Muscle of back (tissue), 11 donors: ENCODE results near the gene TGM4. TPM values are rescaled to one million over a fixed set of nuclear protein-coding genes. Genes with fewer than 3 reads are reported as not detected.
A peak's percentile ranks its signal among the peaks of the same experiment; 100 is the strongest.

Experiments used
- DNase-seq, 3 donors: peaks; one replicate each; pipeline versions ENCODE4 v3.0.0 to v3.0.0-alpha.2; 2013
- polyA plus RNA-seq, 10 donors: library from polyadenylated mRNA; unstranded; fragments of 120-200 nt; gene quantifications; one replicate each; pipeline ENCODE4 v1.2.1, GENCODE V29; 2013; ENCODE audit not compliant: insufficient read length in 10 of 10

The TGM4 gene
- polyA plus RNA-seq, 10 donors: 0.04 TPM; not detected in 8

DNA sequence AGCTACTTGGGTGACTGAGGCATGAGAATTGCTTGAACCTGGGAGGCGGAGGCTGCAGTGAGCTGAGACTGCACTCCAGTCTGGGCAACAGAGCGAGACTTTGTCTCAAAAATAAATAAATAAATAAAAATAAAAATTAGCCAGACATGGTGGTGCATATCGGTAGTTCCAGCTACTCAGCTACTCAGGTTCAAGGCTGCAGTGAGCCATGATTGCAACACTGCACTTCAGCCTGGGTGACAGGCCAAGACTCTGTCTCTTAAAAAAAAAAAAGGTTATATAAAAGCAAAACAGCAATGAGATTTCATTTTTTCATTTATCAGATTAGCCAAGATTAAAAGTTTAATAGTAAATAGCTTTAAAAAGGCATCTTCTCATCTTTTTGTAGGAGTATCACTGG is 2.9 kb downstream of the TGM4 start:
- no peak for DNase-seq

DNA sequence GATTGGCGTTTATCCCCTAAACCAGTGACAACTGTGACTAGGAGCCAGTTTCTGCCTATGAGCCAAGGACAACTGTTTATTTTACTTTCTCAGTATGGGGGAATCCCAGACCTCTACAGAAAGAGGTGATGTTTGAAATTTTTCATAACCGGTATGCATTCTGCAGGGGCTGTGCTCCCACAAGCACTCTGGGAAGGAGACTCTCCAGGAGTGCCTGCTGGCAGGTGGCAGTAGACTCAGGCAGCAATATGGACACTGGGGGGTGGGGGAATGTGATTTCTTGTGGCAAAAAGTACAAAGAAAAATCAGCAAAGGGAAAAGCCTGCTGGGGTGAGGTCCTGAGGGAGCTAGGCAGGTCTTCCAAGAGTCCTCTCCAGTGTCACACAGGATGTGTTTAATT is 5.9 kb downstream of the TGM4 start:
- no peak for DNase-seq

DNA sequence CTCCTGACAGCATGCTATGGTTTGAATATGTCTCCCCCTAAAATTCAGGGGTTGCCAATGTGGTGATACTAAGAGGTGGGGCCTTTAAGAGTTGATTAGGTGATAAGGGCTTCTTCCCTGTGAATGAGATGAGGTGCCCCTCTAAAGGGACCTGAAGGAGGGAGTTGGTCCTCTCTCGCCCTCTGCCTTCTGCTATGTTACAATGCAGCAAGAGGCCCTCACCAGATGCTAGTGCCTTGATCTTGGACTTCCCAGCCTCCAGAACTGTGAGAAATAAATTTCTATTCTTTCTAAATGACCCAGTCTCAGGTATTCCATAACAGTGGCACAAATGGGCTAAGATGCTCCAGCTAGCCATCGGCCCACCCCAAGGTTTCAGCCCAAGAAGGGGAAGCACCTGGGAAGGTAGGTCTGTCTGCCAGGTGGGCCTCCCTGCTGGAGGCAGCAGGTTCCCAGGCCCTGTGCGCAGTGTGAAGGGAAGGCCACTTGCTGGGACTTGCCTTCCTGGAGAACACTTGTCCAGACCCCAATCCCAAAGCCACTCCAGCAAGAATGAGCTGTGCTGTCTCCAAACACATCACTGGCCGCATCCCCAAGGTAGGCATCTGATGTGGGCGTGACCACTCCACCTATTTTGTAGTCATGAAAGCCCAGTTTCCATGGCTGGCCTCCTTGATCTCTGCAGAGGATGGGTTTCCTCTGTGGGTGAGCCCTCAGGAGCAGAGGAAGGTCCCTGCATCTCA is 9.0 kb downstream of the TGM4 start:
- no peak for DNase-seq

DNA sequence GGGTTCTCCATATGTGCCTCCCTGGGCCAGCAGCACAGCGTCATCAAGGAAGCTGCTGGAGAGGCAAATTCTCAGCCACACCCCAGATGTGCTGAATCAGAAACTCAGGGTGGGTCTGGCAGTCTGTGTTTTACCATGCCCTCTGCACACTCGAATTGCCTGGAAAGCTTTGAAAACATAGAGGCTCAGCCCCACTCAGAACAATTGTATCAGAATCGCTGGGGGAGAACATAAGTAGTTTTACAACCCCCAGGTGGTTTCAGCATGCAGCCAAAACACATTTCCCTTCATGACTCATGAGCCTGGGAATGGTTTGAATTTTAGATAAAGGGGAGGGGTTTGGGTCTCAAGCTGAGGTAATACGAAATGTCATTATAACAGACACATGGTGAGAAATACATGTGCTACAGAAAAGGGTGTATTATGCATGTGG is 9.6 kb downstream of the TGM4 start:
- peak; percentile 39 to 91 (median 81) for DNase-seq

DNA sequence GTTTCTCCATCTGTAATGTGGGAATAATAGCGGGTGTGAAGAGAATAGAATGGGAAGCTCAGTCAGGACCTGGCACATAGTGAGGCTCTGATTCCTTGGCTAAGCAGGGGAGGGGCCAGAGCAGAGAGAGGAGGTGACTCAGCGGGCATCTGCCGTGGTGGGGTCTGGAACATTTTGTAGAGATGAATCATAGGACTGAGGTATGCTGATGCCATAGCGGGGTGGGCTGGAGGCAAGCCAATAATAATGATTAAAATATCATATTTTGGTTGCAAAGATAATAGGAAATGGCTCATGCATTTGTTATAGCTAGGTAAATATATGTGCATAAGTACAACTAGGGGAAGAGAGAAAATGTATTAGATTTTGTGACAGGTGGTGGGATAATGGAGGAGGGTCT is 11.2 kb downstream of the TGM4 start:
- peak in 1 of 3 donors; percentile 87 for DNase-seq

DNA sequence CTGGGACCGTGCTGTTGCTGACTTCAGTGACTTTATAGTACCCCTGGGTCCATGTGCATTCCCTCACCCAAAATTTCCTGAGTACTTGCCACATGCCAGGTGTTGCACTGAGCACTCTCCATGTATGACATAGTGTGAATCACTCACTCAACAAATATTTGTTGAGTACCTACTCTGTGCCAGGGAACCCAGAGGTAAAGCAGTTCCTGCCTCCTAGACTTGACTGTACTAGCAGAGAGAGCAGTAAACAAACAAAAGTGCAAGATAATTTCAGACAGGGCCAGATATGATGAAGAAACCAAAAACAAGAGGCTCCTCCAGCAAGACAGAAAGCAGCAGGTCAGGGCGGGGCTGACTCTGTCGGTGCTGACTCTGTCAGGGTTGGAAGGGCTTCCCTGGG is 12.2 kb downstream of the TGM4 start:
- DNase-seq: no peak

DNA sequence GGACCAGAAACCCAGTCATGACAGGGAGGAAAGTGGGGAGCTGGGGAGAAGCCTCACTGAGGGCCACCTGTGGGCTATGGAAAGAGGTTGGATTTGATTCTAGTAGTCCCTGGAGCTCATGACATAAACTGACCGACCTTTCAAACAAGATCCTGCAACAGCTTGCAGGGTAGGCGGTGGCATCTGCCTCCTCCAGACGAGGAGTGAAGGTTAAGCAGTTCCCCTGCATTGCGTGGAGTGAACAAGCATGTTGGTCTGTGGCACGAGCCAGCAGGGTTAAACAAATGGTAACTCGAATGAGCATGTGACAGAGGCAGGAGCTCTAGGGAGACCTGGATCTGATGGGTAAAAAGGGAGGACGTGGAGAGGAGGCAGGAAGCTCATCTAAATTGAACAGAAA is 12.7 kb downstream of the TGM4 start:
- DNase-seq: no peak

DNA sequence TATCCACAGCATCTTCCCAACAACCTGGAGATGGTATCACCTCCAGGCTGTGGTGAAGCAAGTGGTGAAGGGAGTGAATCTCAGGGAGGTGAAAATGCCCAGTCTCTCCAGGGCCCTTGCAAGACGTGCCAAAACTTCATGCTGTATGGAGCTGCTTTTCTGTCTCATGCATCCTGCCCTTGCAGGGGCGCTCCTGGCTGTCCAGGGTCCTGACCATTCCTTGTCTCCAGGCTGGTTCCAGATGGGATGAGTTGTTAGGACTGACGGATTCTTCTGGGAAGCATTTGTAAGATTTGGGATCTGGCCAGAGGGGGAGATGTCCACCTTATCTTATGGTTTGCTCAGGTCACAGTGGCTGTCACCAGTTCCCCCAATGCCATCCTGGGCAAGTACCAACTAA is 15.8 kb downstream of the TGM4 start:
- DNase-seq: no peak

DNA sequence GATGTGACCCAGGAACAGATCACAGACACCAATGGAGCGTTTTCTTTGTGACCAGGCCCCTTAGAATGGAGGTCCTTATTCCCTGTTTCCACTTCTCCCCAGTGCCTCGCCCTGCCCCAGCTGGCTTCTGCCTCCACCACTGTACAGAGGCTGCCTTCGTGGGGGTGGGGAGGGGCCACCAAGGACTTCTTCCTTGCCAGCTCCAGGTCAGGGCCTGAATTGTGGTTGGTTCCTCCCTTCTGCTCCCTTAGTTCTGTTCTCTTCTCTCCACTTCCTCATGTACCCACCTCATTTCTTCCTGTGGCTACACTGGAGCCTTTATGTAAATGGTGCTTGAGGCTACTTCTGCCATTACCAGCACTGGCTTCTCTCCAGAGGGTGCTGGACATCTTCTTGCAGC is 16.4 kb downstream of the TGM4 start:
- no peak for DNase-seq

DNA sequence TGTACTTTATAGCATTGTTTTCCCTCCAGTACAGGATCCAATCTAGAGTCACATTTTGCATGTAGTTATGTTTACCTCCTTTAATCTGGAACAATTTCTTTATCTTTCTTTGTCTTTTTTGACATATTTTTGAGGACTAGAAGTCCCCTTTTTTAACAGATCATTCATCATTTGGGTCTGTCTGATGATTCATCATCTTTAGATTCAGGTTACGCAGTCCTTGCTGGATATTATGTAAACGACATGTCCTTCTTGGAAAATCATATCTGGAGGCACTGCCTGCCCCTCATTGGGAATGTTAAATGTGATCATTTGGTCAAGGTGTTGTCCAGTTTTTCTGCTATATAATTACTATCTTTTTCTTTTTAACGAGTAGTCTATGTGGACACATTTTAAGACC is 18.3 kb downstream of the TGM4 start:
- no peak for DNase-seq

DNA sequence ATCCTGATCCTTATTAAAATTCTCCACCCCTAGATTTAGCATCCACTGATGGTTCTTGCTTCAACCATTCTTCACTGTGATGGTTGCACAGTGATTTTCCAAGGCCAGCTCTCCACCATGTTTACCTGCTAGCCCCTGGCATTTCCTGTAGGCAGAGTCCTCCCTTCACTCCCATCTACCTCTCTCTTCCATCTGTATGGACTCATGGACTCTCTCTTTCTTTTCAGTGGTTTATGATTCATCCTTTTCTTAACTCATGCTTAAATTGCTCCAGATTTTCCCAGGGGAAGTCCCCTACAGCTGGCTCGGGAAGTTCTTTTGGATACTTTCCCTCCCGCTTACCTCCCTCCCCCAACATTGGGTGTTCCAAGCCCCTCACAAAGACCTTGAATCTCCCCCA is 18.7 kb downstream of the TGM4 start:
- peak in 1 of 3 donors; percentile 33 for DNase-seq

DNA sequence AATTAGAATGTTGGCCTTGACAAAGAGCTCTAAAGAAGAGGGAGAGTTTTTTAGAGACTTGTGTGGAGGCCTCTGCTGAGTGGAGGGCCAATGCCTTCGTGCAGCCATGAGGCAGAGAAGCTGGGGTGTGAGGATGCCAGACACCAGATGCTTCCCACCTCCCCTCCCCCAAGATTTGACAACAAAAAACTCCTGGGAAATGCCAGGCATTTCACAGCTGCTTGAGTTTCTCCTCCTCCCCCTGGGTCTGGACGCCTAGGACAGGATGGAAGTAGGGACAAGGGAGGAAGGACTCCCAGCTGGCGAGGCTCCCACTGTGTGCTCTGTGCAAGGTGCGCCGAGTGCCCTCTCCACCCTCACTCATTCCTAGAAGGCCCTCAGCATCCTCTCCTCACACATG is 20.1 kb downstream of the TGM4 start:
- DNase-seq: no peak

DNA sequence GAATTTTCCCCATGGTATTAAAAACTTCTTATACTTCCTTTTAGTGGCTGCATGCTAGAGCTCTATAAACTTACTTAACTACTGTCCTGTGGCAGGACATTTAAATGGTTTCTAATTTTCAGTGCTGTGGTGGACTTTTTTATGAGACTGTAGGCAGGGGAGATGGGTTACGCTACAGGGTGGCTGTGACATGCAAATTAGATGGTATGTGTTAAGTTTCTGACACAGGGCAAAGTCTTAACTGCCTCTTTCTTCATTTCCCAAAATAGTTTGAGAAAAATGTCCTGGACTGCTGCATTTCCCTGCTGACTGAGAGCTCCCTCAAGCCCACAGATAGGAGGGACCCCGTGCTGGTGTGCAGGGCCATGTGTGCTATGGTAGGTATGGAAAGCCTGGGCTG is 22.0 kb downstream of the TGM4 start:
- no peak for DNase-seq

DNA sequence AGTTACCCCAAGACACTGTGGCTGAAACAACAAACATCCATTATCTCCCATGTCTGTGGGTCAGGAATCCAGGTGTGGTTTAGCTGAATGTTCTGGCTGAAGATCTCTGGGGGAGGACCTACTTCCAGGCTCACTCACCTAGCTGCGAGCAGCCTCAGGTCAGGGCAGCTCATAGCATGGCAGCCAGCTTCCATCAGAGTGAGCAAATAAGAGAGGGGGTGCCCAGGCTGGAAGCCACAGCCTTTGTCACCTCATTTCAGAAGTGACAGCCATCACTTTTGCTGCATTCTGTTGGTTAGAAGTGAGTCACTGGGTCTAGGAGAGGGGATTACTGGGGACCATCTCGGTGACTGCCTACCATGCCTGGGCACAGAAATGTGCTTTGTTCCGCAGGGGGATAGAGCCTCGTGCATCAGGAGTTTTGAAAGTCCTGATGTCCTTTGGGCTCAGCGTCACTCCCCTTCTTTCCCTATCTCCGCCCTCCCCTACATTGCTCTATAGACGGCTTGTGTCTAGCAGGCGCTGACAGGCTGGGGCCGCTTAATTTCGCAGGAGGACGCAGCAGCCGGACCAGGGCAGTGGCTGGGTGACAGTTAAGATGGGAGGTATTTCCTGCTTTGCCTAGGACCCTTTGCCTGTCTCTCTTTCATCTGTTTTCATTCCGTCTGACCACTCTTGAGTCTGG is 25.4 kb downstream of the TGM4 start:
- DNase-seq: no peak

DNA sequence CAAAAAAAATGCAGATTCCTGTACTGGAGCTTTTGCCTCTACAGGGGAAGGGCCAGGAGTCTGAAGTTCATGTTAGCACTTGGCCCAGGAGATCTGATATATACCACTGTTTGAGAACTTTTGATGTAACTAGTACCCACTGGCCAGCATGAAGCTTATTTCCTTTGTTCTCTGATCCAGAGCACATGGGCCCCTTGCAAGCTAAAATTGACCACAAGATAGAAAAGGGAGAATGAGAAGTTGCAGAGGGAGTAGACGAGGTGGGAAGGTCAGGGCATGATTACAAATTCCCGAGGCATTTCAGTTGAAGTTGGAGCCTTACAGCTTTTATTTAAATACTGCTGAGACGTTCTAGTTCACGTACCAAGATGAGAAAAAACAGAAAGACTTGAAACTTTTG is 28.2 kb downstream of the TGM4 start:
- no peak for DNase-seq

DNA sequence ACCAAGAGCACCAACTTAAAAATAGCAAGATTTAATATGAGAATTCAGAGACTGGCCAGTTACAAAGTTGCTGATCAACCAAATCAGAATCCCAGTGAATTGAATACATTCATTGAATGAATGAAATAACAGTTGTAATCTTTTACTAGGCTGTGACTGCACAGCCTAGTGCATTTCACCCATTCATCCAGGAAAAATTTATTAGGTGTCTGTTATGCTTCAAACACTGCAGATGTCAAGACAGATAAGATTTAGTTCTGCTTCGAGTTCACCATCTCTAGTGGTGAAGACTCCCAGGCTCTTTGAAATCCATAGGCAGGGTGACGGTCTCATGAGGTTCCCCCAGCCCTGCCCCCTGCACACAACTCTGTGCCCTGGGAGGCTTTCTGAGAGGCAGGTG is 28.9 kb downstream of the TGM4 start:
- no peak for DNase-seq

DNA sequence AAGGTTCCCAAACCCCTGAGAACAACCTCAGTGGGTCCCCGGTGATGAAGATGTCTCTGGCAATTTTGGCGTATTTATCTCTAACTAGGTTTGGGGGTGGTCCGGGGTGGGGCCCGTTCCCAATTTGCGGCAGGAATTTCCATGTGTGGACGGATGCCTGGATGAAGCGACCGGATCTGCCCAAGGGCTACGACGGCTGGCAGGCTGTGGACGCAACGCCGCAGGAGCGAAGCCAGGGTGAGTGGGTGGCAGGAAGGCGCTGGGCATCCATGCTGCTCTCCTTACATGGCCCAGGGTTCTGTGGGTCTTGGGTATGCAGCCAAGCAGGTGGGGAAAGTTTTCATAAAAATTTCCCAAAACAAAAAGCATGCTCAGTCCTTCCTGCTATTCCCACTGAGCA is 29.3 kb downstream of the TGM4 start:
- no peak for DNase-seq

DNA sequence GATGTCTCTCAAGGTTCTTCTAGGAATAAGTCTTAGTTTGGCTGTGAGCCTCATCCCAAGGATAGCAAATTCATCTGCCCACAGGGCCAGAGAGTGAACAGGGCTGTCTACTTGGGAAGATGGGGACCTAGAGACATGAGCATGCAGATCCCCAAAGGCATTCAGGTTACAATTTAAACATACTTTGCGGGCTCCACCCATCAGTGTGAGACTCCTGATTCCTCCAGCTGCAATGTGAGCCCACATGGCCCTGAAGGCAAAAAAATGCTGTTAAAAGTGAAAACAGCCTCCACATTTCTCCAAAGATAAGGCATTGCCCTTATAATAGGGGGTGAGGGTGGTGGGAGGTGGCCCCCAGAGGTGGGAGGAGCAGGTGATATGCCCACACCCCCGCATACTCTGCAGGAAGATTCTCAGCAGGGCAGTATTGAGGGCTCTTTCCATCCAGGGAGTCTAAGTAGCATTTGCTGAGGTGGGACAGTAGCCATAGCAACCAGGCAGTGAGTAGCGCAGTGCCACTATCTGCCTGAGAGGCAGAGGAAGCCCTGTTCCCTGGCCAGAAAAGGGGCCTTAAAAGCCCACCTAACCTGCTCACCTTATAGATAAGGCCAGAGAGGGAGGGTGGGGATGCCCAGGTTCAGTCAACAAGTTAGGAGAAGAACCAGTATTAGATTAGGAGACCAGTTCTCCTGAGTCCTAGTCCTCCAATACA is 31.2 kb downstream of the TGM4 start:
- no peak for DNase-seq

DNA sequence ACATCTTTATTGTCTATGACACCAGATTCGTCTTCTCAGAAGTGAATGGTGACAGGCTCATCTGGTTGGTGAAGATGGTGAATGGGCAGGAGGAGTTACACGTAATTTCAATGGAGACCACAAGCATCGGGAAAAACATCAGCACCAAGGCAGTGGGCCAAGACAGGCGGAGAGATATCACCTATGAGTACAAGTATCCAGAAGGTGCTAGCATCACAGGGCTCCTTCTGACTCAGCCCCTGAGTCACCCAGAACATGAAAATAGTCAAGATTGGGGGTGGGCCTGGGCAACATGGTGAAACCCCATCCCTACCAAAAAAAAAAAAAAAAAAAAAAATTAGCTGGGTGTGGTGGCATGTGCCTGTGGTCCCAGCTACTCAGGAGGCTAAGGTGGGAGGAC is 32.6 kb downstream of the TGM4 start:
- no peak for DNase-seq

DNA sequence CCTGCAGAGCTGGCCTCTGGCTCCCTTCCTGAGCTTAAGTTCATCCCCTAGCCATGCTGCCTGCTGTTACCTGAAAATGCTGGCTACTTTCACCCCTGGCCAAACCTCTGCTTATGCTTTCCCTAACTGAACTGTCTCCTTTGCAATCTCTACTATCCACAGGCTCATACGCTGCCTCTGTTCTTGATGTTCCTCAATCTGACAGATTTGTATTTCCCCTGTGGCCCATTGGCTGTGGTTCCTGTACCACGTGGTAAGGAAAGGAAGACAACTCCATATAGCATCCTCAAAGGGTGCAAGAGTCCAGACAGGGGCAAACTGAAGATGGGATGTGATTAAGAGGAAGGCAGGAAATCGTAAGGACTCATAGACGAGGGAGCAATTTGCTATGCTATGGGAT is 33.2 kb downstream of the TGM4 start:
- no peak for DNase-seq

DNA sequence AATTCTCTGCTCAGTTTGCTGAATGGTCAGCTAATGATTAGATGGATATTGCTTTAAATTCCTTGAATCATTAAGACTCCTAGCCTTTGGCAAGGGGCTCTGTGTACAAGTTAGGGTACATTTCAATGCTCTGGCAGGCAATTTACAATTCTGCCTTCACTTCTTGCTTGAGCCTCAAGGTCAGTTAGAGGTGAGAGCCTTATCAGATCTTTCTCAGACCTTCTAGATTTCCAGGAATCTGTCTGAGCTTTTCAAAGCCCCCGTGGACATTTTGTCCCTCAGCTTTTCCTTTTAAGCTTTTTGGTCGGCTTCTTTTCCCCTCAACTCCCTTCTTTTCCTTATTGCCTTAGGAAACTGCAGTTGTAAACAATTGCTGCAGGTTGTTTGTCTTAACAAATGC is 34.7 kb downstream of the TGM4 start:
- DNase-seq: no peak

DNA sequence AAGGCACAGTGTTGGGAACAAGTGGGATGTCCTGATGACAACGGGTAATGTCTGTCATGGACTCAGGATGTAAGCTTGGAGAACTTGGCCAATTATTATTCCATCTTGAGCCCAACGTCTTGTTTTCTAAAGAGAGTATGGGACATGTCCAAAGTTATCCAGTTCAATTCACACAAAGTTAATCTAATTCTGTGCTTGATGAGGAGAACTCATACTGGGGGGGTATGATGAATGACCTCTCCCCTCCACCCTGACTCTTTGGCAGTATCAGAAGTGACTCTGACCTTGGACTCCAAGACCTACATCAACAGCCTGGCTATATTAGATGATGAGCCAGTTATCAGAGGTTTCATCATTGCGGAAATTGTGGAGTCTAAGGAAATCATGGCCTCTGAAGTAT is 36.3 kb downstream of the TGM4 start:
- no peak for DNase-seq

DNA sequence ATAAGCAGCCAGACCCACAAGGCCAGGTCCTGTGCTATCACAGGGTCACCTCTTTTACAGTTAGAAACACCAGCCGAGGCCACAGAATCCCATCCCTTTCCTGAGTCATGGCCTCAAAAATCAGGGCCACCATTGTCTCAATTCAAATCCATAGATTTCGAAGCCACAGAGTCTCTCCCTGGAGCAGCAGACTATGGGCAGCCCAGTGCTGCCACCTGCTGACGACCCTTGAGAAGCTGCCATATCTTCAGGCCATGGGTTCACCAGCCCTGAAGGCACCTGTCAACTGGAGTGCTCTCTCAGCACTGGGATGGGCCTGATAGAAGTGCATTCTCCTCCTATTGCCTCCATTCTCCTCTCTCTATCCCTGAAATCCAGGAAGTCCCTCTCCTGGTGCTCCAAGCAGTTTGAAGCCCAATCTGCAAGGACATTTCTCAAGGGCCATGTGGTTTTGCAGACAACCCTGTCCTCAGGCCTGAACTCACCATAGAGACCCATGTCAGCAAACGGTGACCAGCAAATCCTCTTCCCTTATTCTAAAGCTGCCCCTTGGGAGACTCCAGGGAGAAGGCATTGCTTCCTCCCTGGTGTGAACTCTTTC is 39.6 kb downstream of the TGM4 start:
- DNase-seq: peak; percentile 41 to 66 (median 43)
